ENCODE data around the gene DCXR. TPM values are rescaled to one million over a fixed set of nuclear protein-coding genes. Genes with fewer than 3 reads are reported as not detected.

DCXR gene
- polyA plus RNA-seq, 1 donor: 31.5 TPM

DNA sequence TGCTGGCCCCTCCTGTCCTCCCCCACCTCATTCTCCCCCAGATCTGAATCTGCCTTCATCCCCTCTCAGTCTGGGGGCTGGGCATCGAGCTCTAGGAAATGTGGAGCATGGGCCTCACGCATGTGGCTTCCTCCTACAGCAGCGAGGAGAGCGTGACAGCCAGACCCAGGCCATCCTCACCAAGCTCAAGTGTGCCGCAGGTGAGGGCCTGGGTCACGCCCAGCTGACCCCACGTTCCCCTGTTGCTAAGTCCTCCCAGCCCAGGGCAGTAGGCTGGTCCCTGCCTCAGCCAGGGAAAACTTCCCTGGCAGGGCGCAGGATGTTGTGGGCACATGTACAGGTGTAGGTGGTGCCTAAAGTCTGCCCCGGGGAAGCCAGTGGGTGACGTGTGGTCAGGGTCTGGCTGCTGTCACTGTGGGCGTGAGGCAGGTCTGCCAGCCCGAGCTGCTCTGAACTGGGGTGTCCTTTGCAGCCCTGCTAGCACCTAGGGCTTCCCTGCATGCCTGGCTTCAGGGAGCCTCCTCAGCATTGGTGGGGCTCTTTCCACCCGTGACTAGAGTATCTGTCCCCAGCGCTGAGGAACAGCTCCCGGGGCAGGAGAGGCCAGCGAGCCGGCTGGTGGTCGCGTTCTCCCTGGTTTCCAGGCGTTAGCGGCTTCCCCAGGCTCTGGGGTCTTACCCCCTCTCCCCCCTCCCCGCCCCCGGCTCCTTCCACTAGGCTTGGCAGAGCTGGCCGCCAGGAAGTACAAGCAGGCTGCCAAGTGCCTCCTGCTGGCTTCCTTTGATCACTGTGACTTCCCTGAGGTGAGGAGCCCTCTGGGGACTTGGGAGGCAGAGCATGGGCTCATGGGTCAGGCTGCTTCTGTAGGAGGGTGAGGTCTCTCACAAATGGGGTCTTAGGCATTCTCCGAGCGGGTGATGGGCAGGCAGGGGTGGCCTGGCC lies 17.8 kb upstream of the DCXR start:
- no peak for DNase-seq

GRCh38 chr17:82054351-82055022 lies 17.0 kb upstream of the DCXR start:
- no peak for DNase-seq

DNA sequence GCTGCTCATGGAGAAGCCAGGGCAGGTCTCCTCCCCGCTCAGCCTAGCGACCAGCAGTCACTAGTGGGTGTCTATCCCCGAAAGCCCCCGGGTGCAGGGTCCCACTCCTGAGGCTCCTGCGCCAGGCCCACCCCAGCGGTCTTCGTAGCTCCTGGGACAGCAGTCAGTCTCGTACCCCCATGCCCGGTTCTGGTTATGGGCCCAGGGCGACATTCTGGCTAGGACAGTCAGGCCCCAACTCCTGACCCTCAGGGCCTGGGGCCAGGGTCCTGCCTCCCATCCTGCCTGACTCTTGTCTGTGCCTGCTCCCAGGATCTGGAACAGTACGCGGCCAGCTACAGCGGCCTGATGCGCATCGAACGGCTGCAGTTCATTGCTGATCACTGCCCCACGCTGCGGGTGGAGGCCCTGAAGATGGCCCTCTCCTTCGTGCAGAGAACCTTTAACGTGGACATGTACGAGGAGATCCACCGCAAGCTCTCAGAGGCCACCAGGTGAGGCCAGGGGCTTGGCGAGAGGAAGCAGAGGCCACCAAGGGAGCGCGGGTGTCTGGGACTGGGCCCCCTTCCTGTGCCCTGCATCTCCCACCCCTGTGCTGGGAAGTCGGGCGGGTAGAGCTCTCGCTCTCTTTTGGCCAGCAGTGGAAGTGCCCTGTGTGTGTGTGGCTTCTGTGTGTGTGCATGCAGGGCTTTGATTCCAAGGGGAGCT lies 16.2 kb upstream of the DCXR start:
- no peak for DNase-seq

- no peak for DNase-seq
These were observed 15.6 kb upstream of the DCXR start for GRCh38 chr17:82053130-82053529.

DNA sequence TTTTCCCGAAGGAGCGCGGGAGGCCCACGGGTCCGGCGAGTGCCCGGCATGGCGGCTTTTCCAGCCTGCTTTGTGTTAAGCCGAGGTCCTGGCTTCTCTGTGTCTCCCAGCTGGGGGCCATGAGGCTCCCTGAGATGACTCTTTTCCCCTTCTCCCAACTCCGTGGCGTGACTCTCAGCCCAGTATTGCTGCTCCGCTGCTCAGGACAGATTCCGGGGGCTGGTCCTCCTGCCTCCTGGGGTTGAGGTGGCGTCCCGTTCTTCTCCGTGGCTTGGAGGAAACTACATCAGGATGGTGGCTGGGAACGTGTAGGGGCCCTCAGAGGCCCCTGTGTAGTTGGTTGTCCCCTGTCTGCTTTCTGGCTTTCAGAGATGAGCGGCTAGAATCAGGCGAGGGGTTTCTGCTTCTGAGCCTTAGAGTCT lies 15.2 kb upstream of the DCXR start:
- DNase-seq: no peak

DNA sequence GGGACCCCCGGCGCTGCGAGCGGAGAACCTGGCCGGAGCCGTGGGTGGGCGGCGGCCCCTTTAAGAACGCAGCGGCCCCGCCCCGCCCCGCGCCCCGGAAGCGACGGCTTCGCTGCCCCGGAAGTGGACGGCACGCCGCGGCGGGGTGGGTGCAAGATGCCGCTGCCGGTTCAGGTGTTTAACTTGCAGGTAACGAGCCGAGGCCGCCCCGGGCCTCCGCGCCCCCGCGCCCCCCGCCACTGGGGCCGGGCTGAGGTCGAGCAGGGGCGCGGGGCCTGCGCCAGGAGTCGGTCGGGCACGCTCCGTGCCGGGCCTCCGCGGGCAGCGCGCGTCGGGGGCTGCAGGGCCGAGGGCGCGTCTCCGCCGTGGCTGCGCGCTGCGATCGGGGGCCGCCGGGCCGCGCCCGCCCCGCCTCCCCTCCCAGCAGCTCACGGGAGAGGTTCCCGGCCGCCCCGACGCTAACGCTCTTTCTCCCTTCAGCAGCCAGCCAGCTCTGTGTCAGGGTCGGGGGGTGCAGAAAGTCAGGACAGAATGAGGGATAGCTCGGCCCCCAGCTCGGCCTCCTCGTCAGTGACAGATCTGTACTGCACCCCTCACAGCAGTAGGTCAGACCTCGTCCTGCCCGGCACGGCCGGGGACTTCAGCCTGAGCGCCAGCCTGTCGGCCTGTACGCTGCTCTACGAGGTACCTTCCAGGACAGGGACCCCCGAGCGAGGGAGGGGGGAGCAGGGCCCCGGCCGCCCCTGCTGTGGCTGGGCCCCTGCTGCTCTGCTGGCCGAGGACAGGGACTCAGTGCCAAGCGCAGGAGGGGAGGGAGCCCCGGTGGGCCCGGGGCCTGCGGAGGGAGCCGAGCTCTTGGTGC lies 14.5 kb upstream of the DCXR start, which contains the start of the genes GPS1 and RFNG:
GPS1 (plus strand) TSS at position 123 of the 862 bp plus-strand sequence; CDS start at position 157, 34 bp downstream.
RFNG (minus strand) TSS at position 36 of the 862 bp plus-strand sequence. CDS start 45 bp downstream, outside the sequence.
- peak; percentile 74 for DNase-seq

DNA sequence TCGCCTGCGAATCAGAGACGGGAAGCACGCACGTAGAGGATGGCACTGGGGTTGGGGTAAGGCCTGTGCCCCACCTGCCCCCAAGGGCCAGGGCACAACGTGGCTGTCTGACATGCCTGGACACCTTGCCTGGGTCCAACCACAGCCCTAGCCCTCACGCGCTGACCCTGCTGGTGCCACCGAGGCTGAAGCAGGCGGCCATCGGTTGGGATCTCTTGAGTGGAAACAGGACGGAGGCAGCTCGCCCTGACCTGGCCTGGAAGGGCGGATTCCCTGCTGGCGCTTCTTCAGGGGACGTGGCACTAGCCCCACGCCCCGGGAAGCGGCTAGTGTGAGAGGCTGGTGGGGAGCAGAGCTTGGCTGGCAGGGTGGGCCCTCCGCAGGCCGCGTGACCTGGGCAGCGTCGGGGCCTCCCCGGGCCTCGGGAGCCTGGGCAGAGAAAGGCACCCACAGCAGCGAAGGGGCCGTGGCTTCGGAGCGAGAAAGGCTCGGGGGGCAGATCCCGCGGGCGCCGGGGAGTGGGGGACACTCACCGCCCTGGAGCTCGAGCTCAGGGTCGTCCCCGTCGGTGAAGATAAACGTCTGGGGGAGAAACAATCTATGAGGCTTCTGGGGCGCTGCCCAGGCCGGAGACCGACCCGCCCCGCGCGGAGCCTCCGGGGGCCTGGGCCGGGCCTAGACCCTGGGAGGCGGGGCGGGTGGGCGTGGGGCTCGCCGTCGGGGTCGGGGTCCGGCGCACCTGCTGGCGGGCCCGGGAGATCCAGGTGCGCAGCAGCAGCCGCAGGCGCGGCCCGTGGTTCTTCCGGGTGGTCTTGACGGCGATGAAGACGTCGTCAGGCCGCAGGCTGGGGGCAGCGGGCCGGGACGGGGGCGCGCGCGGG lies 13.5 kb upstream of the DCXR start:
- no peak for DNase-seq

GRCh38 chr17:82050152-82050760 lies 12.8 kb upstream of the DCXR start:
- no peak for DNase-seq

GRCh38 chr17:82049521-82049971 lies 12.0 kb upstream of the DCXR start:
- no peak for DNase-seq

DNA sequence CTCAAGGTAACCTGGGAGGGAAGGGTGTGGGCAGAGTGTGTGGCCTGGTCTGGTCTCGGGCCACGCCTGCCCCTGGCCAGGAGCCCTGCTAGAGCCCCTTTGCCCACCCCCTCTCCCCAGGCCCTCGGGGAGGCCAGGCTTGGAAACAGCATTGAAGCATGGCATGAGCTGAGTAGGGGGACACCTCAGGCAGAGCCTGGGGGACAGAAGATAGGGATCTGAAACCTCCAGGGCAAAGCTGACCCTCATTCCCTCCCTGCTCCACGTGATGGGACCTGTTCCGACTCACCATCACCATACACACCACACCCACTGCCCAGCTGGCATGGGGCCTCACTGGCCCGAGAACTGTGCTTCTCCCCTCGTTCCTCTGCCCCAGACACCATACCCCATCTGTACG lies 11.6 kb upstream of the DCXR start:
- no peak for DNase-seq

- no peak for DNase-seq
These were observed 11.1 kb upstream of the DCXR start for GRCh38 chr17:82048571-82048971.

DNA sequence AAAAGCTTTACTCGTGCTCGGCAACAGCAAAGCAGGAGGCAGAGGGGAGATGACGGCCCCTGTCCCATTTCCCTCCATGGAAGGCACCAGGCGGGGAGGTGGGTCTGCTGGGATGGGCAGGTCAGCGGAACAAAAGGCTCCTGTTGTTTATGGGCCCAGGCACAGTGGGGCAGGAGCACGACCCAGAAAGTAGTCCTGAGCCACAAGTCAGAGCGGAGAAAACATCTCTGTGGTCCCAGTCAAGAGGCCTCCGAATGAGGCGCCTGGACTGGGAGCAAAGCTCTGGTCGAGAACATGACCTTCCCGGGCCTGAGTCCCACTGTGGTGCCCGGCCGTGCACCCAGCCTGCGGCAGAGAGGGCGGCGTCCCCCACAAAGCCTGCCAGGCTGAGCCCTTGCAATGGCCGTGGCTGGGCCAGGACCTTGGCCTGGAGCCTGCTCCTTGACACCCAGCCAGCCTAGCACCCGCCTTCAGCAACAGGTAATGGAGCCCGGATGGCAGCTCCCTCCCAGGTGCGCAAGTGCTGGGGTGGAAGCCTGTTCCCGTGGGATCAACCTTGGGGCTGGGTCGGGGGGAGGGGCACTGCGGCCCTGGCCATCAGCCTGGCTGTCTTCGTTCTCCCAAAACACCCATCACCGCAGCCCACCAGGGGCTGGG lies 10.5 kb upstream of the DCXR start:
- no peak for DNase-seq

GRCh38 chr17:82047379-82047778 lies 9.9 kb upstream of the DCXR start:
- DNase-seq: no peak

DNA sequence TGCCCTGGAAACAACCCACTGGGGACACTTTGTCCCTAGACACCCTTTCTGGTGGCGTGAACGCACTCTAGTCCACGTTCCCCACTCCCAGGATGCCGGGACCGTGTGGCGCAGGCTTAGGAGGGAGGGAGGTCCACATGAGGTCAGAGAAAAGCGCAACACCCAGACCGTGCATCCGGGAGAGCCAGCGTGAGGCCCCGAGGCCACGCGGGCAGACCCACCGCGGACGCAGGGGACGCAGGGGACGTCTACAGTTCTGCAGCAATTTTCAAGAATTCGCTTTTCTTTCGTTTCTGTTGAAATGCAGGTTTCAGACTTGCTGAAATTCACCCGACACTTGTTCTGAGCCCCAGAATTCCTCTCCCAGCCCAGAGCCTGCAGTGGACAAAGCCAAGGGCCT lies 9.4 kb upstream of the DCXR start:
- DNase-seq: no peak

DNA sequence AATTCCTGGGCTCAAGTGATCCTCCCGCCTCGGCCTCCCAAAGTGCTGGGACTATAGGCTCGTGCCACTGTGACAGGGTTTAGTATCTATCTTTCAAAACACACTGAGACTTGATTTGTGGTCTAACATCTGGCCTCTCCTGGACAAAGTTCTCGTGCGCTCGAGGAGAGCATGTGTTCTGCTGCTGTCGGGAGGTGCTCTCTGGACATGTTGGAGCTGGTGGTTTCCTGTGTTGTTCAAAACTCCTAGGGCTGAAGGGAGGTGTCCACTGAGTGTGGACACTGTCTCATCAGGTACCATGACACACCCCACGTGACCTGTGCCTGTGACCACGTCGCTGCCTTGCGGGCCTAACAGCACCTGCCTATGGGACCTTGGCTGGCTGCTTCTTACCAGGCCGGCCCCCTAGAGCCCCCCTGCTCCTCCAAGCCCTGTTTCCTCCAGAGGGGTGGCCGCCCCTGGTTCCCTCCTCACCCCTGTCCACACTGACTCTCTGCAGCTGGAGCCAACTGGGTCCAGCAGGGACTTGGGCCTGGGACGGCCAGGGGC lies 8.5 kb upstream of the DCXR start:
- no peak for DNase-seq

DNA sequence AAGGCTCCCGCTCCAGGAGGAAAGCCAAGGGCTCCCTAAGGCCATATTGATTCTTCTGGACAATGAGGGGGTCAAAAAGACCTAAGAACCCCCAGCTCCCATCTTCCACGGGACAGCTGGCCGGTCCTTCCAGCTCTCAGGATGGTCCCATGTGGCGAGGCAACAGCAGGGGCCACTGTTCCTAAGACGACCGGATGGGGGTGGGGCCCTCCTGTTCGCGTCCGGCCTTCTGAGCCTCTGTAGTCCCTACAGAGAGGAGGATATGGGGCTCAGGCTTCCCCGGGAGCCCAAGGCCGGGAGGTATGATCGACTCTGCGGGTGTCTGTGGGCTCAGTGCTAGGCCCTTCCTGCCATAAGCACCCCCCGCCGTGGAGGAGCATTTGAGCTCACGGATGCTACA lies 6.0 kb upstream of the DCXR start:
- no peak for DNase-seq

DNA sequence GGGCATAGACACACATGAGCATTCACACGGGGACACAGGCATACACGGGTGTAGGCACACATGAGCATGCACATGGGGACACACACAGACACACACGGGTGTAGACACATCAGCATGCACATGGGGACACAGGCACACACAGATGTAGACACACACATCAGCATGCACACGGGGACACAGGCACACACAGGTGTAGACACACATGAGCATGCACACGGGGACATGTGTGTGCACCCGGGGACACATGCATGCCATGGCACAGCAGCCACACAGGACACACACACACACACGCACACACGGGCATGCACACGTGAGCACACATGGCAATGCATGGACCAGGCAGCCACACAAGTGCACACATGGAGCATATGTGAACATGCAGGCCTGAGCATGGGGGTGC lies 5.2 kb upstream of the DCXR start:
- DNase-seq: no peak

GRCh38 chr17:82041144-82041814 lies 3.8 kb upstream of the DCXR start:
- DNase-seq: no peak

Measured in hindlimb muscle (tissue), 1 donor.